HG02759 (cell line): ENCODE results near the gene SLX4.

Experiments
- ATAC-seq: cut with Tn5 transposase; IDR thresholded peaks from one replicate; pipeline ENCODE4 v1.9.1; 2021; ENCODE audit warnings: mild to moderate bottlenecking, moderate library complexity; ENCODE audit not compliant: unreplicated experiment

Gene SLX4

DNA sequence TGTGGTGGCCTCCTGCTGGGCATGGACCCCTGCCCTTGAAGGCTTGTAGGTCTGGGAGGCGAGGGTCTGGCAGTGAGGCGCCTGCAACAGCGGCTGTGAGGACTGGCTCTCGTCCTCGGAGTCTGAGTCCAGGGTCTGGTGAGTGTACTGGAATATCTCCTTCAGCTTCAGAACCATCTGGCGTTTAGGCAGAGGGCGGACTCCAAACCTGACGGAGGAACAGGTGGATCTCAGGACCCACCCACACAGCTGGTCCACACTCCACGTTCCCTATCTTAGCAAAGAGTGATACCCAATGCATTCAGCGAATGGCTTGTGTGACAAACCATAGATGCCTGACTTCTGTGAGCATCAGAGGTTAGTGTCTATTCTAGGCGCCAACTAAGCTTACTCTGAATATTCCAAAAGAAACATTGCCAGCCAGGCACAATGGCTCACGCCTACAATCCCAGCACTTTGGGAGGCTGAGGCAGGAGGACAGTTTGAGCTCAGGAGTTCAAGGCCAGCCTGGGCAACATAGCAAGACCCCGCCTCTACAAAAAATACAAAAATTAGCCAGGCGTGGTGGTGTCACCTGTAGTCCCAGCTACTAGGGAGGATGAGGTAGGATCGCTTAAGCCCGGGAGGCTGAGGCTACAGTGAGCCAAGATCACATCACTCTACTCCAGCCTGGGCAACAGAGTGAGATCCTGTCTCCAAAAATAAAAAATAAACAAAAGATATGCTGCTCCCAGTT is 27.9 kb downstream of the SLX4 start:
- ATAC-seq: no peak

DNA sequence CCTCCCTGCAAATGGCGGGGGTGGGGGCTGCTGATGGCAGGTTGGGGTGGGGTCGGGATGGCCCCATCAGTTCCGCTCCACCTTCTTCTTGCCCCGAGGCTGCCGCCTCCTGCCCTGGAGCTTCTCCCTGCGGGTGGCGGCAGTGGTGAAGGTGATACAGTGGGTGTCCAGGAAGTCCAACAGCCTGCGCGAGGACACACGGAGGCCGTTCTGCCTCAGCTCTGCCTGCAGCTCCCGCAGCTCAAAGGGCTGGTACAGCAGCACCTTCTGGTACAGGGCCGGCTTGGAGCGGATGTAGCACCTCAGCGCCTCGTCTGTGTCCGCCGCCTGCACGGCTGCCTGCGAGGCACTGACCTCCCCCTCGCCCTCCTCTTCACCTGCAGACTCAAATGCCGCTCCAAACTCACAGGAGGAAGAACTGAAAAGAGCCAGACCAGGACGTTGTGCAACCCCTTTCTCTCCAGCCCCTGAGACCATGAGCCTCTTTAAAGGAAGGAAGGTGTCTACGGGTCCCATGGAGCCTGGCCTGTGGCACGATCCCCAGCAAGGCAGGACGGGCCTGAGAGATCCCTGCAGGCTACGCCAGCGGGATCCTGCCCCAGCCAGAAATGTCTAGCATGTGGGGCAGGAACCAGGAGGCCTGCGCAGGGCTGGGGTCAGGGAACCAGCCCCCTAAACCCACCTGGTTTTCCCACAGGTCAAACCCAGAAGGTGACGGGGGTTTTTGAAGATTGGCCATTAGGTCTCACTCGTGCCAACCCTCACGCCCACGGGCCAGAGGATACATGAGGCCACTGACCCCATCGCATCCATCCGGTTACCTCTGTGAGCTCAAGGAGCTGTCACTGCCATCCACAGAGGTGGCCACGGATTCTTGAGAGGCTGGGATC is 28.9 kb downstream of the SLX4 start:
- no peak for ATAC-seq

DNA sequence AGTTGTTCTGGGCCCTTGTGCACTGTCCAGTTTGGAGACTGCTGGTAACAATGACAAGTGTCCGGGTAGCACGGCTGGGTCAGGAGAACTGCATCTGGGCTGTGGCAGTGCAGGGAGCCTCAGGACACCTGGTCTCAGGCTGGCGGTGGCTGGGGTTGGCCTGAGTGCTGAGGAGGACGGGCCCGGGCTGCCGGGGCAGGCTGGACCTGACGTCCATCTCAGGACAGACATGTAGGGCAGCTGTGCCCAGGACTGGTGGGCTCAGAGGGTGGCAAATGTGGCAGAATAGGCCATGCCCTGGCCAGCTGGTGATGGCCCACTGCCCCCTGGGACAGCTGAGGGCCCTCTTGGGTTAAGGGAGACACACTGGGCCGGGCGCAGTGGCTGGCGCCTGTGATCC is 30.0 kb downstream of the SLX4 start:
- no peak for ATAC-seq

DNA sequence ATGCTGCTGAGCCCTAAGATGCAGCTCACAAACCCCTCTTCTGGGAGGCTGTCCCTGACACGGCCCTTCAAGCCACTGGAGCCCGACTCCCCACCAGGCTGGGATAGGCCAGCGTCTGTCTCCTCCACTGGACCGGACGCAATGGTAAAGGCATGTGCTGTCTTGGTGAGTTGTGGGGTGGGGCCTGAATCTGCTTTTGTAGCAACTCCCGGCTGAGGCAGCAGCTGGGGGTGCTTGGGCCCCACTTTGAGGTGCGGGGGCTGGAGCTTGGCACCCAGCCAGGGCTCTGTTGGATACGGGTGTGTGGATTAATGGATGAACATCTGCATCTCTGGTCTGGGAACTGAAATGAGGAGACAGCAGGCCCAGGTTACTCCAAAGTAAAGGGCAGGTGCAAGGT is 30.7 kb downstream of the SLX4 start:
- no peak for ATAC-seq

DNA sequence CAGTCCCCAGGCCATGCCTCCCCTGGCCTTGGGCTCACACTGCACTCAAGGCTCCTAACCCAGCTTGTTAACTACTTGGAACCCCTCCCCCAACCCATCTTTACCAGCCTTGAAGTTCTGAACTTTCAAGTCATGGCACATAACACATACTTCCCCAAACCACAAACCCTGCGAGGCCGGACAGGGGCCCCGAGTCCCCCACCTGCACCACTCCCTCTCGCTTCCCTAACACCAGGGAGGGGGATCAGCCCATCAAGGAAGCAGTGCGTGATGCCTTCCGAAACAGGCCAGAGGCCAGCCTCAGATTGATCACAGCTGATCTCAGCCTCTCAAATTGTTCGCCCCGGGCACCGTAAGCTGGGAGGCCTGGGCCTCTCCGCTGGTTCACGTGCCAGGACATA is 31.2 kb downstream of the SLX4 start:
- ATAC-seq: no peak

DNA sequence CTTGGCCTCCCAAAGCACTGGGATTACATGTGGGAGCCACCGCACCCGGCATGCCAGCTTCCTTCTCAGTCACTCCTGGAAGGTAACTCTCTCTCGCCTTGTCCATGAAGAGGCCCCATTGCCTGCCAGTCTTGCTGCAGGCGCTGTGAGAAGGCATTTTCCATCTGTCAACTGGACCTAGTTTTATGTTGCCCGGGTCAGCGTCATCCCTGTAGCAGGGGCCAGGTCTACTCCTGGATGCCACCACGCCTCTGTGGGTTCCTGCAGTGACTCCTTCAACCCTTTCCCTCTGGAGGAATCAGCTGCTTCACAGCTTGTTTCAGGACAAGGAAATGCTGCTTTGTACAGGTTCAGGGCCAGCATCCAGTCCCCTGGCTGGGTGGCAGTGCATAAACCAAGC is 31.6 kb downstream of the SLX4 start:
- ATAC-seq: no peak

DNA sequence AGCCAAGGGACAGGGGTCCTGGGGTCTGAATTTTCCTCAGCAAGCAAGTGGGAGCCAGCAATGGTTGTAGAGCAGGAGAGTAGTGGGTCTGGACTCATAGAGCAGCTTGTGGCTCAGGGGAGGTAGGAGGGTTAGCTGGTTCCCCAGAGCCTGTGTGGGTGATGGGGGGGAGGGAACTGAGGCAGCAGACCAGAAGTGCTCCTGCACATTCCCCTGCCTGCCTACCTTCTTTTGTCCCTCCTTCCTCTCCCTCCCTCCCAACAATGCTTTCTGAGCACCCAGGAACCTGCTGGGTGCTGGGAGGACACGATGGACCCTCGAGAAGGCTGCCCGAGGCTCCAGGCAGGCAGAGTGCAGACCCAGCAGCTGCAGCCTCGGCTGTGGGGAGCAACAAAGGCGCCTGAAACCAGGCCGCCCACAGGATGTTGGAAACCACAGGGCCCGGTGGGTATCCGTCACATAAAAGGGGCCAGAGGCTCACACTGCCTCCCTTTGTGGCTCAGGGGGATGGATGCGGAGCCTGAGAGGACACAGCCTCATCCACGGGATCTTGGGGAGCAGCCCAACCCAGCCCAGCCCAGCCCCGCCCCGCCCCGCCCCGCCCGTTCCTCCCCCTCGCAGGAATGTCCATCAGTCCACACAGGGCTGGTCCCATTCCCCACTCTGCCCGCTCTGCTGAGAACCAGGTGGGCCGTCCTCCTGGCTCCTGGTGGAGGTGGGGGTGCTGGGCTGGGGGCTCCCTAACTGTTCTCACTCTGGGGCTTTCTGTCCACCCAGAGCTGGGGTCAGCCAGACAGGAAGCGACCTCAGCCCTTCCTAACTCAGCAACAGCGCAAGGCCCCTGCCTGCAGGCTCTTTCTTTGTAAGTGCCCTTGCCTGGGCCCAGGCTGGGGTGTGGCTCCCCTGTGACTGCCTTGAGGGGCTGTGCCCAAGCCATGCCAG is 32.5 kb downstream of the SLX4 start:
- peak; percentile 70 for ATAC-seq

DNA sequence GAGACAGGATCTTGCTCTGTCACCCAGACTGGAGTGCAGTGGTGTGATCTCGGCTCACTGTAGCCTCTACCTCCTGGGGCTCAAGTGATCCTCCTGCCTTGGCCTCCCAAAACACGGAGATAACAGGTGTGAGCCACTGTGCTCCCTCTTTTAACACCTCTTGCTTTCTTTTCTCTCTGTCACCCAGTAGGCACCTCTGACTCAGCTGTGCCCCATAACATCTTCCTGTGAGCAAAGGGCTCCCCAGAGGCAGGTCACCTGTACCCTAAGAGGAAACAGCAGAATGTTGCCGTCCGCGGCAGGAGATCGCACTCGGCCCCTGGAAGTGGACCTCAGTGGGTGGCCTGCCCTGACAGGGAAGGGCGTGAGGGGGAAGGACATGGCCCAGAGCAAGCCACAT is 33.3 kb downstream of the SLX4 start:
- ATAC-seq: no peak

DNA sequence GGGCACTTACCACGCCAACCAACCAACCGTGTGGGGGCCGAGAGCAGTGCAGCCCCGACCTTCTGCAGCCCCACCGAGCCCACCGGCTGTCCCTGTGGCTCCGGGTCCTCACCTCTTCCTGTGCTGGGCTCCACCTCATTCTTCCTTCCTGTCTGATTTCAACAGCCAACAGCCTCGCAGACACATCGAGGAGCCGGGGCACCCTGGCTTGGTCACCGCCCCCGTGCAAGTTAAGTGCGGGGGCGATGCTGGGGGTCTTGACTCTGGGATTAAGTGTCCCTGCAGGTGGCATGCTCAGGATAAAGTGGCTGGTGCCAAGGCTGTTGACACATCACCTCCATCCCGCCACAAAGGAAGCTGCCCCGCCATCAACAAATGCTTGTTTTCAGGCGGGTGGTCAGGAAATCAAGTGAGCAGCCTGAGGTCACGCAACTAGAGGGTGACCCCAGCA is 34.1 kb downstream of the SLX4 start, which contains the start of gene NLRC3:
Gene NLRC3, minus strand, starts transcription at position 102 of the 451 bp plus-strand sequence. CDS start 12,367 bp downstream, outside the sequence.
- ATAC-seq: no peak

DNA sequence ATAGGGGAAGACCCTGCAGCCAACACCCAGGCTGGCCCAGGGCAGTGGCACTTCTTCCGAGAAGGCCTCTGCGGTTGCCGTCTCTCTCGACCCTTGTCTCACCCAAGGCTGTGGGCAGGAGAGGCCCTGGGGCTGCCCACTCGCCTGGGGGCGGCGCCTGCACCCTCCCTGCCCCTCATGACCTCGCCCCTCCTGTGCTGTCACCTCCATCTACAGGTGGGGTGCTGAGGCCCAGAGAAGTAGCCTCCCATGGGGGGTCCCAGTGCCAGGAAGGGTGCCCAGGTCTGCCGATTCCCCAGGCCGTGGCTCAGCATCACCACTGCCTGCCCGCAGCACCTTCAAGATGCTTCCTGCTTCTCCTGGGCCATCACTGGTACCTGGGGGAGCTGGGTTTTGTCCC is 35.2 kb downstream of the SLX4 start:
- no peak for ATAC-seq

DNA sequence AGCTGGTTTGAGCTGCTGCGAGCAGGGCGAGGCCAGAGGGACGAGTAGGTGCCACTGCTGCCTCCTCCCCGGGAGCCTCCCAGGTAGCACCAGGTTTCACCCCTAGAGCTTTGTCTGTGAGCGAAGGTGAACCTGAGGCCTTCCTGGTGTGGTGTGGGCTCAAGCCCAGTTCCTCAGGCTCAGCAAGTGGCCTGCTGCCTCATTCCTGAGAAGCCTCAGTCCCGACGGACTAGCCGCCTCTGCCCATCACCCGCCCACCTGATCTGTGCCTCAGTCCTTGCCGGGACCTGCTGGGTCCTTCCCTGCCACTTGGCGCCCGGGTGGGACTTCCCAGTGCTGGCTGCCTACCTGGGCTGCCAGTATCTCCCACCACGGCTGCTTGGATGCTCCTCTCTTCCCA is 35.9 kb downstream of the SLX4 start:
- ATAC-seq: no peak

DNA sequence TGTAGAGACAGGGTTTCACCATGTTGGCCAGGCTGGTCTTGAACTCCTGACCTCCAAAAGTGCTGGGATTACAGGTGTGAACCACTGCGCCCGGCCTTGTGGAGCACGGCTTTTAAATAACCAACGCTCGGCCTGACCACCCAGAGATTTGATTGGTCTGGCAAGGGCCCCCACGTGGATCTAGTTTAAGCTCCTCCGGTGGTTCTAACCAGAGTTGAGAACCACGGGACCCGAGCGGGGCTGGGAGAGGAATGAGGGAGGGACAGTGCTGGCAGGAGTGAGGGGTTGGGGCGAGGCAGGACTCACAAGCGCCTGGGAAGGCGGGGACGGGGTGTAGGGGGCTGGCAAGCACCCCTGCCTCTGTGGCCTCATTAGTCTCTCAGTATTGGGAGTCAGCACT is 37.2 kb downstream of the SLX4 start:
- ATAC-seq: no peak

DNA sequence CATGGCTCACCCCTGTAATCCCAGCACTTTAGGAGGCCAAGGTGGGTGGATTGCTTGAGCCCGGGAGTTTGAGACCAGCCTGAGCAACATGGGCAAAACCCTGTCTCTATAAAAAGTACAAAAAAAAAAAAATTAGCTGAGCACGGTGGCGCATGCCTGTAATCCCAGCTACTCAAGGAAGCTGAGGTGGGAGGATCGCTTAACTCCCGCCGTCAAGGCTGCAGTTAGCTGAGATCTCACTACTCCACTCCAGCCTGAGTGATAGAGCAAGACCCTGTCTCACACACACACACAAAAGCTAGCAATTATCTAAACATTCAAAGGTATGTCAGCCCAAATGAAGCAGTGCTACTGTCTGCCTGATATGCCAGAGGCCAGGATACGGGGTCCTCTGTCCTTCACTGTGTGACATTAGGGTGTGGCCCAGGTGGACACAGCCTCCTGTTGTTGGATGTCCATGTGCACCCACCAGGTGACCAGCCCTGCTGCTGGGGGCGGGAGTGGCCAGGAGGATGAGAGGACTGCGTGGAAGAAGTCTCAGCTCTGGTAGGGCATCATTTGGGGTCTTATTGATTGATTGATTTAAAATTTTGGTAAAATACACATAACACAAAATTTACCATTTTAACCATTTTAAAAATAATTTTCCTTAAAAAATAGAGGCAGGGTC is 38.1 kb downstream of the SLX4 start:
- no peak for ATAC-seq

DNA sequence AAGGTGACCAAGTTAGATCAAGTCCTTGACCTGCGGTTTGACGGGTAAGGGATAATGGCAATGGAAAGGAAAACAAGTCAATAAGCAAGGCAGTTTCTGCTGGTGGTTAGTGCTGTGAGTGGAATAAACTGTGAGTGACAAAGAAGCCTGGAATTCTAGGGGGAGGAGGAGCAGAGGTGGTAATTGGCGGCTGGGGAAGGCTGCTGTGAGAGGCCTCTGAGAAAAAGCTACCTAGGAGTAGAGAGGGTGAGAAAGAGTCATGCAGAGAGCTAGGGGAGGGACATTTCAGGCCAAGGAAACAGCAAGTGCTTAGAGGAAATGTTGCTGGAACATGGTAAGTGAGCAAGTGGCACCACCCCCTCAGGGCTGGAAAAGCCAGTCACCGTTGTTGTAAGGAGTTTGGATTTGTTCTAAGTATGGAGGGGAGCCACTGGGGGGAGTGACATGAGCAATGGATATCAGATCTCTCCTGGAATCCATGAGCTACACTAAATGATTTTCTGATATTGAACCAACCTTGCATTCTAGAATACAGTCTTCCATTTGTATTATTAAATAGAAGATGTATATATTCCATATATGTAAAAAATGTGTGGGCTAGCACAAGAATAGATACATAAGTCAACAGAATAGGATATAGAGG is 40.9 kb downstream of the SLX4 start:
- ATAC-seq: no peak

DNA sequence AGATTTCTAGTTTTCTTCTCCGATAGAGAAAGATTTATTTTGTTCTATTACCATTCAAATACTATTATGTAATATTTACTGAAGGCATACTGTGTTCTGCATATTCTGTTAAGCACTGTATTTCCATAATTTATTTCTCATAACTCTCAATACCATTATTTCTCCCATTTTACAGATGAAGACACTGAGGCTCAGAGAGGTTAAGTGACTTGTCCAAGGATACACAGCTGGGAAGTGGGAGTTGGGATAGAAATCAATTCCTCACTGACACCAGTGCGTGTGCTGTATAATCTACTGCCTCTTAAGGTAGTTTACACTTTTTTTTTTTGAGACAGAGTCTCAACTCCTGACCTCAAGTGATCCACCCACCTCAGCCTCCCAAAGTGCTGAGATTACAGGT is 41.6 kb downstream of the SLX4 start:
- no peak for ATAC-seq

DNA sequence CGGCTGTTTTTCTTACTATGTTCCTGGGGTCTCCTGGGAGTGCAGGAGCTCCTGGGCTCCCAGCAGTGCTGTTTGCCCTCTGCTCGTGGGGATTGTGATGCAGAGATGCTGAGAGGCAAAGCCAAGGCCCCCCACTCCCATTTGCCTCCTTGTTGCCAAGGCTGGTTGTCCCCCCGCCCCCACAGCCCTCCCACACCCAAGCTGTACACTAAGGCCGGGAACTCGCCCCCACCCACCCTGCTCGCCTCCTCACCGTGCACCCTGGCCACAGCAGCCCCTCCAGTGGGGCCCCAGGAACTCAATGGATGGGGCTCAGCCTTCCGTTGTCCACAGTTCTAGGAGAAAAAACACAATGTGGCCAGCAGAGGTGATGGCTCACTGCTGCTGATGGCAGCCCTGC is 44.4 kb downstream of the SLX4 start:
- no peak for ATAC-seq

DNA sequence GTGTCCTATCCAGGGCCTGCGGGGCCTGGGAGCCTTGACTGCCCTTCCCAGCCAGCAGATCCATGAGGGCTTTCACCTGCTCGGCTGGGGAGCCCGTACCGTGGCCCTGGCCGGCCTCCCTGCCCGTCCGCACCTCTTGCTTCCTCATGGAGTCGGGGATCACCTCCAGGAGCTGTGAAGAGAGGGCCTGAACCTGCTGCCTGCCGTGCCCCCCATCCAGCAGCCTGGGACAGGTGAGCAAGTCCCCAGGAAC is 46.6 kb downstream of the SLX4 start:
- ATAC-seq: no peak

DNA sequence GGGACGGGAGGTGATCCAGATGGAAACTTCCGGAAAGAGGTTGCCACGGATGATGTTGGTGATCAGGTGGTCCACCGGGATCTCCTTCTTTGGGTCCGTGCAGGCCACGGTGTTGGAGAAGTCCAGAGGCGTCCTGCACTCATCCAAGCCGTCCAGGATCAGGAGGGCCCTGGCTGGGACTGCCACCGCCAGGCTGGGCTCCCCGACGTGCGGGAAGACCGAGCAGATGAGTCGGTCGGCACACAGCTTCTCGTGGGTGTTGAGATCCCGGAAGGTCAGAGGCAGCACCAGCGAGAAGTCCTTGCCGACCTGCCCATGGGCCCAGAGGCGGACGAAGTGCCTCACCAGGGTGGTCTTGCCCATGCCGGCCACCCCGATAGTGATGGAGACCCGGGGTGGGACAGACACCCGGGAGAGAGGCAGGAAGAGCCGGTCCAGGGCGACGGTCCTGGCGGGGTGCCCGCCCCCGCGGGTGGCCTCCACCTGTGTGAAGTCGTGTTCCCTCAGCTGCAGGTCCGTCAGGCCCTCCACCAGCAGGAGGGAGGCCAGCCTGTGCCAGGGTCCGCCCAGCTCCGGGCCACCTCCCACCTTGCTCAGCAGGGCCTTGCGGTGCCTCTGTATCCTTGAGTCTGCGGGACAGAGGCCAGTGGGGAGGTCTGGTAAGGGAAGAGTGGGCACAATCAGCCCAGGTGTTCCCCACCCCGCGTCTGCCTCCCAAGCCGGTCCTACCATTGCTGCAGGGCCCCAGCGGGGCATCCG is 47.1 kb downstream of the SLX4 start:
- no peak for ATAC-seq

DNA sequence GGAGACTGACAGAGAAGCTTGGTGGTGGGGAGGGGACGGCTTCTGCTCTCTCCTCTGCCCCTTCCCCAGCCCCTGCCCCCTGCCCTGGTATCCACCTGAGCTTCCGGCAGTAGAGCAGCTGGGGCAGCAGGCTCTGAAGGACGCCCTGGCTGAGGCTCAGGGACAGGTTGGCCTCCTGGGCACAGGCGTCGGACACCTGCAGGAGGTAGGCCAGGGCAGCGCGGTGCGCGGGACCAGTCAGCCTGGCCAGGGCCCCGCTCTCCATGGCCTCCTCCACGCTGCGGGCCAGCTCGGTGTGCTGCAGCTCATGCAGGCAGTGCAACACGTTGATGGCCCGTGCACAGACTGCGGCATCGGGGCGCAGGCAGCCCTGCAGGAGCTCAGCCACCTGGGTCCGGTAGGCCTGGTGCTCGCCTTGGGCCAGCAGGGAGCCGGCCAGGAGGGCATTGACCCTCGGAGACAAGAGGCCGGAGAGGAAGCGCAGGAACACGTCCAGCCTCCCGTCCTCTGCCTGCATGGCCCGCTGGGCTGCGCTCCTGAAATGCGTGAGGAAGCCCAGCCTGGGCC is 48.4 kb downstream of the SLX4 start:
- no peak for ATAC-seq
